Measurements from ENCODE around the gene PLCXD3.

- TF ChIP-seq CTCF (IDR thresholded peaks at IDR 0.05) = no peak
- TF ChIP-seq POLR2A (IDR thresholded peaks at IDR 0.05) = no peak
- TF ChIP-seq EP300 (IDR thresholded peaks at IDR 0.05) = no peak
- TF ChIP-seq POLR2AphosphoS5 (IDR thresholded peaks at IDR 0.05) = no peak
These were observed 137.2 kb downstream of the PLCXD3 start for GRCh38 chr5:41373230-41373629.

Measured in gastroesophageal sphincter (tissue), 3 donors.